Fibroblast of skin of left quadriceps (primary cell): ENCODE results near the gene CFAP20DC.
"Not testable (repeated sequence)": the region's sequence is repeated elsewhere in the genome, so short reads cannot be mapped to it uniquely, and the experiment has no call there.

Experiments used
- DNase-seq, 2 experiments: peaks; one replicate each; pipeline ENCODE4 v3.0.0-alpha.2; 2013; ENCODE audit warnings: low read depth in 2 of 2

CFAP20DC gene

DNA sequence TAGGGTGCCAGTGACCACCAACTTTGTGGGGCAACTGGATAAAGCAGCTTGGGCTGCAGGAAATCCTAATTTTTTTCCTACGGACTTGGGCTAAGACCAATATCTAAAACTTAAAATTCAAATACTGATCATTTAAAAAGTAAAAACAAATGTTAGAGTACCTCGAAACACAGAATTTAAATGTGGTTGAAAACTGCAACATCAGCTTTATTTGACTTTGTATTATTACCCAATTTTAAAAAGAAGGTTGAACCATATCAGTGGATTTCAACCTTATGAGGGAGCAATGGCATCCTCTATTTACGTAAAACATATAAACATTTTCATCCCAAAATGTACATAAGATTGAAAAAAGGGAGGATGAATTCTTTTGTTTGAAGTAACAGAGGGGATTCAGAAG, 26.2 kb downstream of the CFAP20DC start:
- DNase-seq, result no peak

DNA sequence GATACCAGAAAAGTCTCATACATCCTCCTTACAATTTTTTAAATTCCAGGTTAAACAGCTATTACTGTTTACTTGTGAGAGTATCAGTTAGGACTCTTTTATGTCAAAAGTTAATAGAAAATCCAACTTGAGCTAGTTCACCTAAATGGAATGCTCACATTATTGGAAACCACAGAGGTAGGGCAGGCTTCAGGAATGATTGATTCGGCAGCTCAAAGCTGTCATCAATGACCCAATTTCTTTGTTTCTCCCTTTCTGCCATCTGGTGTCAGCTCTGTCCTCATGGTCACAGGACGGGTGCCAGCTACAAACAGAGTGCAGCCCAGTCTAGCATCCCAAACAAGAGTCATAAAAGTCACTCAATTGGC, 32.2 kb downstream of the CFAP20DC start:
- DNase-seq, result no peak

DNA sequence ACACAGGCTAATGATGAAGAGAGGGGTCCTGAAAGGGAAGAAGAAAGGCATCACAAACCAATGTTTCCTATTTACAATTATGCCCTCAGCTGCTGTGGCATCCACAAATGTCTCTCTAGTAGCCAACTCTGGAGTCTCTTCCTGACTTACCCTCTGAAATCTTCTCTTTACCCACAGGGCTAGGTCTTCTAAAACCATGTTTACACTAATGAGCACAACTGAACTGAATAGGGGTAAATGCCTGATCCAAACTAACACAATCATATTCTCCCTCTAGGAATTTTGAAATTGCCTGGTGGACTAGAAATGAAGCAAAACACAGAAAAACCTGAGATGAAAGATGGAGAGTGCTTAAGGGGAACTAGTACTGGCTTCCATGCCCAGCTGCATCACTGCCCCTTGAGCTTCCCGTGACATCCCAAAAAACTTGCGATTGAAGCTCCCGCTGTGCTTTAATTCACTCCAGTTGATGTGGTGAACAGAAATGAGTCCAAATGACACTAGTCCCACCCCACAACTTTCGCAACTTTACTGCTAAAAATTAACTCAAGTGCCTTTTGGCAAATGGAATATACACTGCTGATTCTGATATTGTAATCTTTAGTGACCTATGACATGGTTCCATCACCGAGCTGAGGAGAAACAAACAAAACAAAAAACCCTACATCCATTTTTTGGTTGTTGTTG, 32.8 kb downstream of the CFAP20DC start:
- no peak for DNase-seq

DNA sequence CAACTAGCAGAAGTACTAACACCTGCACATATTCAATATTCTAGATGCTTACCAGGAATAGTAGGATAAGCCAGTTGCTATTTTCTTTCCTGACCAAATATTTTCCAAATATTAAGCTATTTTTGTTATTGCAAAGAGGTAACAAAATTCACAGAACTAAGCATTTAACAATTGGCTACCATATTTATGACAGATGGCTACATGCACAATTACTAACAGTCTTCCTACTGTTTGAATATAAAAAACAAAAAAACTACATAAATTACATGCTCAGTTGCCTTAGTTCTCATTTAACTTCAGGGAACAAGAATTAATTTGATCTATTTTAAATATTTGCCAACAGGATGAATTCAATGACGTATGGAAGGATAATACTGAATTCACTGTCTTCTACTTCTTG, 36.2 kb downstream of the CFAP20DC start:
- no peak for DNase-seq

DNA sequence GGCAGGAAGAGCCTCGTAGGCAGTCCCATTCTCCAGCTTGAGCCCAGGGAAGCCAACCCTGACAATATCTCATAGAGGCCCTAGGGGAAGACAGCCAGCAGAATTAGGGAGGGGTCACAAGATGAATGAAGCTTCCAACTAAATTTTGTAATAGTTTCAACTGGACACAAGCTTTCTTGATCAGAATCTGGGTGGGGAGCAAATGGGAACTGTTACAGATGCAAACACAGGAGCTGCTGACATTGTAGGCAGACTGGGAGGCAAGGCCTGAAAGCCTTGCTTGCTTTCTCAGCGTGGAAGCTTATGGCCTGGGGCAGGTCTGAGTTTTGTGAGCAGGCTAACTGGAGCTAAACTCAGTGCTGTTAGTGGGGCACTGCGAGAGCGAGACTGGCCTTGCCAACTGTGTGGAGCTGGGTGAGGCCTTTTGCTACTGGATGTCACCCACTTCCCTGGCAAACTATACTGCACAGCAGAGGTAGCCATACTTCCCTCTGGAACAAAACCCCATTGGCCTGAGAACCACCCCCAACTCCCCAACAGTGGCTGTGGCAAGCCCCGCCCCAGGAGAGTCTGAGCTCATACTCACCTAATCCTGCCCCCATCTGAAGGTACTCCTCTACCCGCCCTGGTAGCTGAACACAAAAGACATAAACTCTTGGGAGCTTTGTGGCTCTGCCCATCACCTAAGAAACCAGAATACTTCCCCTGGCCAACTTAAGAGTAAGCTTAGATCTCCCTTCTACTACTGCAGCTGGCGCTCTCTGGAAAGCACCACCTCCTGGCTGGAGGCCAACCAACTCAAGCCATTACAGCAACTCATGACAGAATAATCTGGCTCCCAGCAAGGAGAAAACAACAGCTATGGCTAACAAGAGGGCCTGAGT, 42.9 kb downstream of the CFAP20DC start:
- DNase-seq, result no peak

DNA sequence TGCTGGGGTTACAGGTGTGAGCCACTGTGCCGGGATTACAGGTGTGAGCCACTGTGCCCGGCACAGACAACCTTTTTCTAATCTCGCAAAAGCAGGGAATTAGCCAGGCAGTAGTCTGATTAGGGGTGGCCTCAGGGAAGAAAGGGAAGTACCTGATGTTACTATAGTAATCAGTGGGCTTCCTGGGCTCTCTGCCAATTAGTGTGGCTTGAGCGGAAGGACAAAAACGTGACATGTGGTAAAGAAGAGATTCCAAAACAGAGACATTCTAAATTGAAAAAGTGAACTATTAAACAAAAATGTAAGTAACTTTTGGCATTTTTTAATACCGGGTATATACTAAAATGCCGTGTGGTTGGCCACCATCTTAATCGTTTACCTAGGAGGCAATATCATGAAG, 48.1 kb downstream of the CFAP20DC start:
- DNase-seq, result no peak

DNA sequence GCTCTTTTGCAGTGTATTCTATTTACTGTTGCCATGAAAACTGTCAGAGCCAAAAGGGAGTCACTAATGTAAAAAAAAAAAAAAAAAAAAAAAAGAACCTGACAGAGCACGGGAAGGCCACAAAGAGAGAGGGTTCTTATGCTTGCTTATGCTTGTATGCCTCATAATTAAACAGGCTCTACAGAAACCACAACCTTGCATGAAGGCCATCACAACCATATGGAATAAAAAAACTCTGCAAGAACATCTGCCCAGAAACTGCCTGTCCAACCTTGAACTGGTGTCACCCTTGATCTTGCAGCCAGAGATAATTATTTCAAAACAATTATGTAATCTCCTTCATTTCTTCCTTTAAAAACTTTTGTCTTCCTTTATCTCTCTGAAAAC, 50.1 kb downstream of the CFAP20DC start:
- no peak for DNase-seq

DNA sequence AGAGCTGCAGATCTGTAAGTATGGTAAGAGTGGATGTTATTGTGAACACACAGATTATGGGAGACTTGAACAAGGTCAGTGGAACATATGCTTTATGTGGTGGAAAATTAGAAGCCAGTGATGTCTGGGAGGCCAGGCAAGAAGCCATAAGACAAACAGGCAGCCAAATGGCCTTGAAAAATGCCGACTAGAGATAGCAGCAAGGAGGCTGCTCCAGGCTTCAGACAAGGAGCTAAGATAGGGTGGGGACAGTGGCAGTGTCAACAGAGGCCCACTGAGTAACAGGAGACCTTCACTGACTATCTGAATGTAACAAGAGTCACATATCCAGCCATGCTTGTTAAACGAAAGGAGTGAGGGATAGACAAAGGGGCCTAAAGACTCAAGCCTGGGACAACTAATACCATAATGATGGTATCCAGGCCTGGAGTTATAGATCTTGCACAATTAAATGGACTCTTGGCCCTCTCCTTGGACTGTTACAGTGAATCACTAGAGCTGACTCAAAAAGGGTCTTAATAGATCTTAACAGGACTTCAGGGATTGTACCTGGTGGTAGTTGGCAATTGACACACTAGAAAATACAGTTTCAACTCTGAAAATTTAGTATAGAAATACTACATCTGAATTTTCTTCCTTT, 50.6 kb downstream of the CFAP20DC start:
- DNase-seq, result no peak

DNA sequence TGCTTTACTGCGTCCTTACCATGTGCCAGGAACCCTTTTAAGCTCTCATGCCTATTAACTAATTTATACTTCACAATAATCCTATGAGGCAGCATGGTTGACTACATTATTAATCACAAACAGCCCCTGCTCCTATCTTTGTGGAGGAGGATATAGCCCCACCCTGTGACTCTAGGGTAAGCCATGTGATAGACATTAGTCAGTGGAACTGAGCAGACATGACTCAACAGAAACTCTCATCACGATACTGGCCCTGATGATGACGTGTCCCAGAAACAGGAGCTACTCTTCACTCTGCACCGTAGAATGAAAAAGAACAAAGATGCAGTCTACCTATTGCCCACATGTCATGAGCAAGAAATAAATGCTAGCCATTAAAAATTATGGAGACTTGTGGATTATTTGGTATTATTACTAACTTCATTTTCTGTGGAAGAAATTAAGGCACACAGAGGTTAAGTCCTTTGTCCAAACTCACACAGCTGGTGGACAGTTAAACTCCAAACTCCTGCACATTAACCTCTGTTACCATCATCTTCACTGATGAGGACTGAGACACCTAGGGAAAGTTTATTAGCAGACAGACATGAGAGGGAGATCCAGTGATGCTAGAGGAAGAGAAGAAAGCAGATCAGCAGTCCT, 51.2 kb downstream of the CFAP20DC start:
- peak; percentile 81 to 84 for DNase-seq

DNA sequence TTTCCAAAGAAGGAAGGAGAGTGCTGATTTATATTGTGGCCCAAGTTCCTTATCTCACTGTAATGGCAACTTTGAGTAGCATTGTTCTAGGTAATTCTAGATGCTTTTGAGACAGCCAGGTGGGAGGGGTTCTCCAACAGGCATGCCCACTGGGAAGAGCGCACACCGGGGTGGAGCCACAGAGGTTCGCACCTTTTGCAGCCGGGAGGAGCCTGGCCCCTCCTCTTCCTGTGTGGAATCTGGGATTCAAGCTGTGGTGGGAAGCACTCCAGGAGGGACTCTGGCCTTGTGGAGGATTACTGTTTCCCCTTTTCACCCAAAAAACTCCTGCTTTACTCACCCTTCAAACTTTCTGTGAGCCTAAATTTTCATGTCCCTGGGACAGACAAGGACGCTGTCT, 53.1 kb downstream of the CFAP20DC start:
- DNase-seq, result no peak

DNA sequence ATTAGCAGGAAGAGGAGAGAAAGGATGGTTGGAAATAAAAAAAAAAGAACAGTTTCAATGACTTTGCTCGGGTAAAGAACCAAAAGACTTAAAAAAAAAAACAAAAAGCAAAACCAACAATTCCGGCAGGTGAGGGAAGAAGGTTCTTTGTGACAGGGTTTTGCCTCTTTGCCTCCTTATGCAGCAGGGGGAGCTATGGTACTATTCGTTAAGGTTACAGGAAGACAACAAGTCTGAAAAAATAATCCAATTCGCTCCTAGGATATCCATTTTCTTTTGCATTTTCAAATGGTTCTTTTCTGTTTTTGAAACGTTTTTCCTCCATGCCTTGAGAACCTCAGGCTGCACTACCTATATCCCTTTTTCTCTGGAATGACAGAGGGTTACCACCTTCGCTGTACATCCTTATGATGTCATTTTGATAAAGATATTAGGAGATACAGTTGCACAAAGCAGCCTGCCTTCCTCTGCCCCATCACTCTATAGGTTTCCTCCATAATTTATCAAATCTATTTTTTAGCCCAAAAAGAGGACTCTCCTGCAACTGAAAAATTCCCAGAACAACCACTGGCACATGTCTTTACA, 55.0 kb downstream of the CFAP20DC start:
- DNase-seq, result peak; percentile 42 to 44

DNA sequence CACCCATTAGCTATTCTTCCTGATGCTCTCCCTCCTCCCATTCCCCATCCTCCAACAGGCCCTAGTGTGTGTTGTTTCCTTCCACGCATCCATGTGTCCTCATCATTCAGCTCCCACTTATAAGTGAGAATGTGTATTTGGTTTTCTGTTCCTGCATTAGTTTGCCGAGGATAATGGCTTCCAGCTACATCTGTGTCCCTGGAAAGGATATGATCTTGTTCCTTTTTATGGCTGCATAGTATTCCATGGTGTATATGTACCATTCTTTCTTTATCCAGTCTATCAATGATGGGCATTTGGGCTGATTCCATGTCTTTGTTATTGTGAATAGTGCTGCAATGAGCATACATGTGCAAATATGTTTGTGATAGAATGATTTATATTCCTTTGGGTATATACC, 56.3 kb downstream of the CFAP20DC start:
- DNase-seq, result no peak

DNA sequence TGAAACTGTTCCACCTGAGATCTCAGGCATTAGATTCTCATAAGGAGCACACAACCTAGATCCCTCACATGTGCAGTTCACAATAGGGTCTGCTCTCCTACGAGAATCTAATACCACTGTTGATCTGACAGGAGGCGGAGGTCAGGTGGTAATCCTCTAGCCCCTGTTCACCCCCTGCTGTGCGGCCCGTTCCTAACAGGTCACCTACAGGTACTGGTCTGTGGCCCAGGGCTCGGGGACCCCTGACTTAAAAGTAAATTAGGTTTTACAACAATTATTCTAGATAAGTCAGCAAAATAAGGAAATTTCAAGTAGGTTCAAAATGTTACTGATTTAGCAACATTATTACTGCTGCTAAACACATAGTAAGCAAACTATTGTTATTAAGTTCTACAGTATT, 58.2 kb downstream of the CFAP20DC start:
- DNase-seq, result no peak

DNA sequence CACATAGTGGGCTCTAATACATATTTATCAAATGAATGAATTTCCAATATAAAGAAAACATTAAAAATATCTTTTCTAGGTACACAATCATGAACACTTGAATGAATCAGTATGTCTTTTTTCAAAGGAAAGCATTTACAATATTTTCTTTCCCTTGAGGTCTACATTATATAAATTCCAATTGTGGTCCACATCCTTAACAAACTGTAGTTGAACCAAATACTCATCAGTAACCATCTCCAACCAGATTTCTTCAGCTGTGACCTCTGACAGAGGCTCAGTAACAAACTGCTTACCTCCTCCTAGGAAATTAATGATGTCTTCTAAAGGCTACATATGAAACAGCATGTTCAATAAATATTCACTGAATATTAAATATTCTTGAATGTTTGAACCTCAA, 58.8 kb downstream of the CFAP20DC start:
- DNase-seq, result no peak

DNA sequence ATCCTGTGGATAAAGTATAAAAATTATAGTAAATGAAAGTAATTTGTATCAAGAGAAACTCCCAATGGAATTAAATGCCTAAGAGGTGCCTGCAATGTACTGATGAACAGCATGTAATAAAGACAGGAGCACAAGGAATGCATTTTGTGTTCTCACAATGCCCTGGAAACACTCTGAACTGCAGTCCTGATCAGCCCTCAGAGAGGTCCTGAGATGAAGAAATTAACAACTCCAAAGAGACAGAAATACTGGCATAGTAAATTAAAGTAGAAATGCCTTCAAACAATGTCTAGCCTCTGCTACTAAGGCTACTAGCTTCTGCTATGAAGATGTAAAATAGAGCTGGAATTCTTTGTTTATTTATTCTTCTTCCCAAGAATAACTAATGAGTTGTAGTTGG, 59.9 kb downstream of the CFAP20DC start:
- no peak for DNase-seq

DNA sequence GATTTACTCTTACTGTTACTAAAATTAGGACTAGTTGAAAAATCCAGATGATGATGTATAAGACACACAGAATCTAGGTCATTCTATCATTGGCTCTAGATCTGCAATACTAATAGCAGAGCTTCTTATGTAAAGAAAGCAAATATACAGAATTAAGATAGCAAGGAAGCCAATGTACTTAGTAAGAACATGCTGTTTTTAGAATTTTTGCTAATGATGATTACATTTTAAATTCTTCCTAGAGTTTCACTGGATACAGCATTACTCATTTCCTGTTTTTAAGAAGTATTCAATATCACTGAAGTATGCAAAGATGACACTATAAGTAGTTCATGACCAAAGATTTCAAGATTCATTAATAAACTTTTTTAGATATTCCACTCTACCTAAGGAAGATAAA, 60.7 kb downstream of the CFAP20DC start:
- peak; percentile 27 to 29 for DNase-seq

DNA sequence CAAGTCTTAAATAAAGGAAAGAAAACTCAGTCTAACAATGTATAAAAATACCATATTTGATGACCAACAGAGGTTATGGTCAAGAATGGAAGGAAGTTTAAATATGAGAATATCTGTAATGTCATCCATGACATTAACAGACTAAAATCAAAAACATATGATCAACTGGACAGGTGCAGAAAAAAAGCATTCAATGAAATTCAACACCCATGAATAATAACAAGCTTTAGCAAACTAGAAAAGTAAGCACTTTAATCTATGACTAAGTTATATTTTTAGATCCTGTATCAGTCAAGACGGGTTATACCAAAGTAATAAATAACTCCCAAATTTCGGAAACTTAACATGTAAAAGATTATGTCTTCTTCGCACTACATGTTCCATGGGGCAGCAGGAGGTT, 61.8 kb downstream of the CFAP20DC start:
- no peak for DNase-seq

DNA sequence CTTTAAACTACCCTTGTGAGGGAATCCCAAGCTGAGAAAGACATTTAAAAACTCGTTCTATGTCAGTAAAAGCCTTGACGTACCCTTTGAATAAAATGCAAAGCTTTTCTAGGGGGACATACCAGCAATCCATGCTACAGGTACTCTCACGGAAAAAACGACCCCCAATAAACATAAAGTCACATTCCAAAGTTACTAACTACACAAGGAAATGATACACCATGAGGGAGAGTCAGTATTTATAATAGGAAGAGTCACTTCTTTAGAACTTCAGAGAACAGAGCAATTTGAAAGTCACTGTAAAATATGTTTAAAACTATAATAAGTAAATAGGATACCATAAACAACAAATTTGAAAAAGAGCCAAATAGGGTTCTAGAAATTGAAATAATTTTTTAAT, 63.2 kb downstream of the CFAP20DC start:
- DNase-seq, result no peak

DNA sequence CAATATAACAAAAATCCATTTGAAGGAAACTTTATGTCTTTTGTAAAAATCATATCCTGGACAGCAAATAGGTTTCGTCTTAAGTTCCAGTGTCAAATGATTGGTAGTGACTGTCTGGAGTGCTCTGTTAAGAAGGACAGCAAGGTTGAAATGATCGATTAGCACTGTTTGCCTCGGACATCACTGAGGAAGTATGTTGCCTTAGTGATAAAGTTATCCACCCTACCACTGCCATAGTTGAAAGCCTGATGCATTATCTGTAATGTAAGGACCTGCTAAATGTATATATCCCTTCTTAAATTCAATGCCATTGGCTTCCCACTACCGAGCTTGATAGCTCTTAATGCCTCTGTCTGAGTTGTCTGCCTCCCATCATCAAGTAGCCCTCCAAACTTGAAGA, 70.0 kb downstream of the CFAP20DC start:
- no peak for DNase-seq

DNA sequence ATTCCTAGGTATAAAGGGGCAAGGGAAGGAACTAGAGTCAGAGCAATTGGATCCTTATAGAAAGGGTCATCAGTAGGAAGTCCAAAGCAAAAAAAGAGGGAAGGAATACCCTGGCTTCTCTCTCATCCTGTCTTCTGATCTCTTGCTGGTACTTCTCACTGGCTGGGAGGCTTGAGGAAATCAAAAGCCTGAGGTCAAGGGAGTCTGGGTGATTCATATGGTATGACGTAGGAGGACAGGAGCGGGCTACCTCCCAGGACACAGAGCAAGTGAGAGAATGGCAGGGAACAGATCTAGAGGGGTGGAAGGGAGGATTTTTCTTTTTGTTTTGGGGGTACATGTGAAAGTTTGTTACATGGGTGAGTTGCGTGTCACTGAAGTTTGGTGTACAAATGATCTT, 76.0 kb downstream of the CFAP20DC start:
- no peak for DNase-seq

DNA sequence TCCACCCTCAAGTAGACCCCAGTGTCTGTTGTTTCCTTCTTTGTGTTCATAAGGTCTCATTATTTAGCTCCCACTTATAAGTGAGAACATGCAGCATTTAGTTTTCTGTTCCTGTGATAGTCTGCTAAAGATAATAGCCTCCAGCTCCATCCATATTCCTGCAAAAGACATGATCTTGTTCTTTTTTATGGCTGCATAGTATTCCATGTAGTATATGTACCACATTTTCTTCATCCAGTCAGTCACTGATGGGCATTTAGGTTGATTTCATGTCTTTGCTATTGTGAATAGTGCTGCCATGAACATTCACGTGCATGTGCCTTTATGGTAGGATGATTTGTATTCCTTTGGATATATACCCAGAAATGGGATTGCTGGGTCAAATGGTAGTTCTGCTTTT, 82.0 kb downstream of the CFAP20DC start:
- DNase-seq, result not testable (repeated sequence)

DNA sequence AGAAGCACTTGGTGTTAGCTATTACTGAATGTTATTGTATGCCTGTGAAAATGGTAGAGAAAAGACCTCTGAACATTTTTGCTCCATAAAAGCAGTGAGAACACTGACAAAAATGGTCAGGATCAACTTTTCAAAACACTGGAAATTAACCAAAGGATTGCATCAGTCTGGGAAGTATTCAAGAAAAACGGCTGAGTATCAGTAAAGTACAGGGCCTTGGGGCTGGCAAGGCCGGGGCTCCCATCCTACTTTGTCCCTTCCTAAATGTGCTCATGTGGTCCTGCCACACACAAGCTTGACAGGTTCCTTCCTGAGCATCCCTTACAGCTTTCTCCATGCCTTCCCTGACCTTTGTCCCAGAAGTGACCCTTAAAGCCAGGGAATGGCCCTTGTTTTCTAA, 84.0 kb downstream of the CFAP20DC start:
- peak; percentile 34 to 36 for DNase-seq
